ENCODE measurements around the gene BAZ2A.

DNA sequence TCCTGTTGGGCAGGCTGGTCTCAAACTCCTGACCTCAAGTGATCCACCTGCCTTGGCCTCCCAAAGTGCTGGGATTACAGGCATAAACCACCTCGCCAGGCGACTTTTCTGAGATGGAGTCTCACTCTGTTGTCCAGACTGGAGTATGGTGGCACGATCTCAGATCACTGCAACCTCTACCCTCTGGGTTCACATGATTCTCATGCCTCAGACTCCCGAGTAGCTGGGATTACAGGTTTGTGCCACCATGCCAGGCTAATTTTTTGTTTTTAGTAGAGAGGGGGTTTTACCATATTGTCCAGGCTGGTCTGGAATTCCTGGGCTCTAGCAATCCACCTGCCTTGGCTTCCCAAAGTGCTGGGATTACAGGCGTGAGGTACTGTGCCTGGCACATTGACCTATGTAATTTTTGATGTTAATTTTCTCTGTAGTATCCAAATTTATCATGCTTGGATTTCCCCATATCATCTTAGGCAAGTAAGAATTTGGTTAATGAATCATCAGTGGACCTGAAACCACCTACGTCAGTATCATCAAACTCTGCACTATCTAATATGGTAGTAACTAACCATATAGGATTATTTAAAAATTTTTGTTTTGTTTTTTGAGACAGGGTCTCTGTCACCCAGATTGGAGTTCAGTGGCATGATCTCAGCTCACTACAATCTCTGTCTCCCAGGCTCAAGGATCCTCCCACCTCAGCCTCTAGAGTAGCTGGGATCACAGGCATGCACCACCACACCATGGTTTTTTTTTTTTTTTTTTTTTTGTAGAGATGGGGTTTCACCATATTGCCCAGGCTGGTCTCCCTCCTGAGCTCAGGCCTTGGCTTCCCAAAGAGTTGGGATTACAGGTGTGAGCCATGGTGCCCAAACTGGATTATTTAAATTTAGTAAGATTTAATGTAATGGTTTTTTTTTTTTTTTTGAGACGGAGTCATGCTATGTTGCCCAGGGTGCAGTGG, 27.6 kb upstream of the BAZ2A start:
- TF ChIP-seq, protein P1, sequence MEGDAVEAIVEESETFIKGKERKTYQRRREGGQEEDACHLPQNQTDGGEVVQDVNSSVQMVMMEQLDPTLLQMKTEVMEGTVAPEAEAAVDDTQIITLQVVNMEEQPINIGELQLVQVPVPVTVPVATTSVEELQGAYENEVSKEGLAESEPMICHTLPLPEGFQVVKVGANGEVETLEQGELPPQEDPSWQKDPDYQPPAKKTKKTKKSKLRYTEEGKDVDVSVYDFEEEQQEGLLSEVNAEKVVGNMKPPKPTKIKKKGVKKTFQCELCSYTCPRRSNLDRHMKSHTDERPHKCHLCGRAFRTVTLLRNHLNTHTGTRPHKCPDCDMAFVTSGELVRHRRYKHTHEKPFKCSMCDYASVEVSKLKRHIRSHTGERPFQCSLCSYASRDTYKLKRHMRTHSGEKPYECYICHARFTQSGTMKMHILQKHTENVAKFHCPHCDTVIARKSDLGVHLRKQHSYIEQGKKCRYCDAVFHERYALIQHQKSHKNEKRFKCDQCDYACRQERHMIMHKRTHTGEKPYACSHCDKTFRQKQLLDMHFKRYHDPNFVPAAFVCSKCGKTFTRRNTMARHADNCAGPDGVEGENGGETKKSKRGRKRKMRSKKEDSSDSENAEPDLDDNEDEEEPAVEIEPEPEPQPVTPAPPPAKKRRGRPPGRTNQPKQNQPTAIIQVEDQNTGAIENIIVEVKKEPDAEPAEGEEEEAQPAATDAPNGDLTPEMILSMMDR (tag by site-specific recombination; IDR thresholded peaks at IDR 0.05): no peak
- no peak for TF ChIP-seq ZNF248 (tag by site-specific recombination; IDR thresholded peaks at IDR 0.05)
- TF ChIP-seq SP2 (tag by site-specific recombination; IDR thresholded peaks at IDR 0.05): no peak
- no peak for TF ChIP-seq REST (tag by site-specific recombination; IDR thresholded peaks at IDR 0.05)

All from HEK293 (cell line).